ENCODE data around the gene RPS6KA2. TPM values are rescaled to one million over a fixed set of nuclear protein-coding genes. Genes with fewer than 3 reads are reported as not detected.

RPS6KA2 gene
- total and polyA plus RNA-seq, 2 experiments from 2014 or later = 45.1 to 49.0 TPM

GRCh38 chr6:166575205-166575604 lies 51.8 kb downstream of the RPS6KA2 start:
- Histone ChIP-seq H3K9ac (peak overlapping the region; percentile 26), H3K36me3 (ENCODE audit: low read depth) (no peaks in the 10 kb centered on the region), H3F3A (ENCODE audit: insufficient read depth) (no peaks in the 10 kb centered on the region), H2AFZ (peak overlapping the region; percentile 30; the same call in 1 of the 2 replicates), H3K4me2 (ENCODE audit: unreplicated experiment) (peak overlapping the region; percentile 61), H3K79me2 (ENCODE audit: insufficient read depth) (peaks cover 59% of the 10 kb centered on the region), H3K9me3 (ENCODE audit: low read depth) (no peaks in the 10 kb centered on the region), H3K9me2 (ENCODE audit: insufficient read depth) (no peaks in the 10 kb centered on the region), H3K4me1 (ENCODE audit: insufficient read depth) (peaks cover 13% of the 10 kb centered on the region), H4K20me1 (ENCODE audit: insufficient read depth) (no peaks in the 10 kb centered on the region), H3K27ac (peak overlapping the region; percentile 52), H3K27me3 (replicated peaks; ENCODE audit: insufficient read depth) (no peaks in the 10 kb centered on the region), H3K4me3 (peak overlapping the region; percentile 34)
- no peak for TF ChIP-seq EZH2 (IDR thresholded peaks at IDR 0.05; ENCODE audit: insufficient read depth, poor library complexity, severe bottlenecking)
- no peak for TF ChIP-seq EZH2phosphoT487 (IDR thresholded peaks at IDR 0.05; ENCODE audit: insufficient read depth, low read depth)
- in situ Hi-C loops (cut with MboI) = no loop called here
- peak; percentile 86 for DNase-seq
- 12 to 18% methylated on average over 11 of the region's 11 CpGs for WGBS, 2 experiments (ENCODE audit: low coverage in 1 of 2, low lambda C conversion rate in 2 of 2, missing lambda C conversion rate in 2 of 2)

GRCh38 chr6:166573511-166574216 lies 53.4 kb downstream of the RPS6KA2 start:
- Histone ChIP-seq H3F3A (ENCODE audit: insufficient read depth) (no peaks in the 10 kb centered on the region), H2AFZ (no peak overlapping the region), H3K36me3 (ENCODE audit: low read depth) (no peaks in the 10 kb centered on the region), H3K9me2 (ENCODE audit: insufficient read depth) (no peaks in the 10 kb centered on the region), H4K20me1 (ENCODE audit: insufficient read depth) (no peaks in the 10 kb centered on the region), H3K79me2 (ENCODE audit: insufficient read depth) (peaks cover 57% of the 10 kb centered on the region), H3K4me3 (no peak overlapping the region), H3K9me3 (ENCODE audit: low read depth) (no peaks in the 10 kb centered on the region), H3K4me1 (ENCODE audit: insufficient read depth) (peaks cover 13% of the 10 kb centered on the region), H3K9ac (no peak overlapping the region), H3K4me2 (ENCODE audit: unreplicated experiment) (no peak overlapping the region), H3K27ac (no peak overlapping the region), H3K27me3 (replicated peaks; ENCODE audit: insufficient read depth) (no peaks in the 10 kb centered on the region)
- DNase-seq = no peak
- WGBS, 2 experiments (ENCODE audit: low coverage in 1 of 2, low lambda C conversion rate in 2 of 2, missing lambda C conversion rate in 2 of 2) = 91 to 93% methylated on average over 18 of the region's 18 CpGs
- in situ Hi-C loops (cut with MboI) = no loop called here
- TF ChIP-seq EZH2phosphoT487 (IDR thresholded peaks at IDR 0.05; ENCODE audit: insufficient read depth, low read depth) = no peak
- no peak for TF ChIP-seq EZH2 (IDR thresholded peaks at IDR 0.05; ENCODE audit: insufficient read depth, poor library complexity, severe bottlenecking)

- TF ChIP-seq EZH2phosphoT487 (IDR thresholded peaks at IDR 0.05; ENCODE audit: insufficient read depth, low read depth) = no peak
- no peak for TF ChIP-seq EZH2 (IDR thresholded peaks at IDR 0.05; ENCODE audit: insufficient read depth, poor library complexity, severe bottlenecking)
- no peak overlapping the region for H3K9ac ChIP-seq
- H3K9me3 ChIP-seq (ENCODE audit: low read depth) = no peaks in the 10 kb centered on the region
- H3K27ac ChIP-seq = no peak overlapping the region
- H3F3A ChIP-seq (ENCODE audit: insufficient read depth) = peaks cover 2% of the 10 kb centered on the region; the same call in 1 of the 2 replicates
- WGBS, 2 experiments (ENCODE audit: low coverage in 1 of 2, low lambda C conversion rate in 2 of 2, missing lambda C conversion rate in 2 of 2) = 94 to 96% methylated on average over 18 of the region's 18 CpGs
- in situ Hi-C loops (cut with MboI) = no loop called here
- peaks cover 15% of the 10 kb centered on the region for H3K4me1 ChIP-seq (ENCODE audit: insufficient read depth)
- no peaks in the 10 kb centered on the region for H3K27me3 ChIP-seq (replicated peaks; ENCODE audit: insufficient read depth)
- no peaks in the 10 kb centered on the region for H3K36me3 ChIP-seq (ENCODE audit: low read depth)
- DNase-seq = peak; percentile 9
- H3K4me3 ChIP-seq = no peak overlapping the region
- H3K4me2 ChIP-seq (ENCODE audit: unreplicated experiment) = no peak overlapping the region
- H2AFZ ChIP-seq = no peak overlapping the region
- H4K20me1 ChIP-seq (ENCODE audit: insufficient read depth) = no peaks in the 10 kb centered on the region
- H3K79me2 ChIP-seq (ENCODE audit: insufficient read depth) = peaks cover 61% of the 10 kb centered on the region
- no peaks in the 10 kb centered on the region for H3K9me2 ChIP-seq (ENCODE audit: insufficient read depth)
Observed at GRCh38 chr6:166572370-166573261, 54.4 kb downstream of the RPS6KA2 start.

- in situ Hi-C loops (cut with MboI) = no loop called here
- H3F3A ChIP-seq (ENCODE audit: insufficient read depth) = peaks cover 16% of the 10 kb centered on the region
- DNase-seq = no peak
Observed at GRCh38 chr6:166570929-166571713, 55.9 kb downstream of the RPS6KA2 start.

More at GRCh38 chr6:166570929-166571713, 55.9 kb downstream of the RPS6KA2 start:
- Histone ChIP-seq H2AFZ (no peak overlapping the region), H3K27ac (no peak overlapping the region), H3K9me3 (ENCODE audit: low read depth) (no peaks in the 10 kb centered on the region), H3K9me2 (ENCODE audit: insufficient read depth) (no peaks in the 10 kb centered on the region), H3K4me2 (ENCODE audit: unreplicated experiment) (no peak overlapping the region), H3K4me3 (no peak overlapping the region), H3K36me3 (ENCODE audit: low read depth) (no peaks in the 10 kb centered on the region), H3K4me1 (ENCODE audit: insufficient read depth) (peaks cover 30% of the 10 kb centered on the region), H4K20me1 (ENCODE audit: insufficient read depth) (no peaks in the 10 kb centered on the region), H3K27me3 (replicated peaks; ENCODE audit: insufficient read depth) (no peaks in the 10 kb centered on the region), H3K79me2 (ENCODE audit: insufficient read depth) (peaks cover 55% of the 10 kb centered on the region), H3K9ac (no peak overlapping the region)
- WGBS, 2 experiments (ENCODE audit: low coverage in 1 of 2, low lambda C conversion rate in 2 of 2, missing lambda C conversion rate in 2 of 2) = 91% methylated on average over 22 of the region's 22 CpGs
- no peak for TF ChIP-seq EZH2 (IDR thresholded peaks at IDR 0.05; ENCODE audit: insufficient read depth, poor library complexity, severe bottlenecking)
- TF ChIP-seq EZH2phosphoT487 (IDR thresholded peaks at IDR 0.05; ENCODE audit: insufficient read depth, low read depth) = no peak

All from GM23248 (cell line).